PC-3 (cell line): ENCODE data around the gene MED13L.

Experiments used
- CTCF ChIP-seq: fragments of 300-600 bp; sonication (generic); conservative IDR thresholded peaks from 2 replicates; pipeline ENCODE4 v1.5.1; 2017; ENCODE audit warnings: antibody characterized with exemption, low read depth, mild to moderate bottlenecking, low read length
- EZH2 ChIP-seq: fragments of 300-600 bp; sonication (generic); IDR thresholded peaks from one replicate; pipeline ENCODE4 v1.6.1; 2017; ENCODE audit warnings: antibody characterized with exemption, mild to moderate bottlenecking, low read length; ENCODE audit not compliant: unreplicated experiment
- EZH2phosphoT487 ChIP-seq: fragments of 300-600 bp; sonication (generic); IDR thresholded peaks from 2 replicates; pipeline ENCODE4 v1.6.1; 2018; ENCODE audit warnings: mild to moderate bottlenecking, antibody characterized with exemption, low read length, borderline replicate concordance

DNA sequence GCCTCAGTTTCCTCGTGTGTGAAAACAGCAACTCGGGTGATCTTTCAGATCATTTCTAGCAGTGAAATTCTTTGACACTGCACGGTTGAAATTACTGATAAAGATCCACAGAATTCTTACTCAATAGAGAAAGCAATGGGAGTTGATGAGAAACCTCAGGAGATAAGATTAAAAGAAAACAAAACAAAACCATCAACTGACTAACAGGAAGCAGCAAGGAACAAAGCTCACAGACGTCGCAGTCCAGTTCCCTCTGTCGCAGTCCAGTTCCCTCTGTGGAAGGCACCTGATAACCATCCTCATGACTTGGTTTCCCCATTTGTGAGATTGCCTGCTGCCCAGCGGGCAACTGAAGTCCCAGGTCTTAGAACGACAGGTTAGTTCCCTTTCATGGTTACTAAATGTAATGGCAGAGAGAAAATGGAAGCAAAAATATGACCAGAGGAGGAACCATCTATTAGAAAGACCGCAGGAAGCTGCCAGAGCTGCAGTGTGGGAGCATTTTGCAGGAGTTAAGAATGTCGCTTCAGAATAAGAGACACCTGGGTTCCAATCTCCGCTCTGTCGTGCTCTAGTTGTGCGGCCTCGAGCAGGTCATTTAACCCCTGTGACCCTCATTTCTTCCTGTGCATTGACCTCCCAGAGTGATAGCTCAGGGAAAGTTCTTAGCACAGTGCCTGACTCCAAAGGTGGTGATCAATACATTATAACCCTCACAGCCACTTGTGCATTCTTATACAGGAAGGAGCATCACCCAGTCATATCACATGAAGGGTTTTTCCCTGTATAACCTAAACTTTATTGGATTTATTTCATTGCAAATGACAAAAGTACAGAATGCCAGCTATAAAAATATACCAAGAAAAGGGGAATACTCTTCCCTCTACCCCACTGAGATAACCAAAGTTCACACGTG, 5.1 kb upstream of the MED13L start:
- TF ChIP-seq CTCF (no peak), EZH2 (no peak), EZH2phosphoT487 (no peak)
